ENCODE measurements around the gene F10.

DNA sequence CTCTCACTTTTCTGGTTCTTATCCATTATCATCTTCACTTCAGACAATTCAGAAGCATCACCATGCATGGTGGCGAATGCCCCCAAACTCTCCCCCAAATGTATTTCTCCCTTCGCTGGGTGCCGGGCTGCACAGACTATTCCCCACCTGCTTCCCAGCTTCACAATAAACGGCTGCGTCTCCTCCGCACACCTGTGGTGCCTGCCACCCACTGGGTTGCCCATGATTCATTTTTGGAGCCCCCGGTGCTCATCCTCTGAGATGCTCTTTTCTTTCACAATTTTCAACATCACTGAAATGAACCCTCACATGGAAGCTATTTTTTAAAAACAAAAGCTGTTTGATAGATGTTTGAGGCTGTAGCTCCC, 2.8 kb upstream of the F10 start:
- TF ChIP-seq POLR2A (IDR thresholded peaks at IDR 0.05), result no peak
- TF ChIP-seq, protein P1, sequence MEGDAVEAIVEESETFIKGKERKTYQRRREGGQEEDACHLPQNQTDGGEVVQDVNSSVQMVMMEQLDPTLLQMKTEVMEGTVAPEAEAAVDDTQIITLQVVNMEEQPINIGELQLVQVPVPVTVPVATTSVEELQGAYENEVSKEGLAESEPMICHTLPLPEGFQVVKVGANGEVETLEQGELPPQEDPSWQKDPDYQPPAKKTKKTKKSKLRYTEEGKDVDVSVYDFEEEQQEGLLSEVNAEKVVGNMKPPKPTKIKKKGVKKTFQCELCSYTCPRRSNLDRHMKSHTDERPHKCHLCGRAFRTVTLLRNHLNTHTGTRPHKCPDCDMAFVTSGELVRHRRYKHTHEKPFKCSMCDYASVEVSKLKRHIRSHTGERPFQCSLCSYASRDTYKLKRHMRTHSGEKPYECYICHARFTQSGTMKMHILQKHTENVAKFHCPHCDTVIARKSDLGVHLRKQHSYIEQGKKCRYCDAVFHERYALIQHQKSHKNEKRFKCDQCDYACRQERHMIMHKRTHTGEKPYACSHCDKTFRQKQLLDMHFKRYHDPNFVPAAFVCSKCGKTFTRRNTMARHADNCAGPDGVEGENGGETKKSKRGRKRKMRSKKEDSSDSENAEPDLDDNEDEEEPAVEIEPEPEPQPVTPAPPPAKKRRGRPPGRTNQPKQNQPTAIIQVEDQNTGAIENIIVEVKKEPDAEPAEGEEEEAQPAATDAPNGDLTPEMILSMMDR (IDR thresholded peaks at IDR 0.05), result no peak
